Mammary epithelial cell (primary cell): ENCODE measurements around the gene ZNF470.

Experiments used
- CTCF ChIP-seq, 2 donors: IDR thresholded peaks in 1 of 2; conservative IDR thresholded peaks in 1 of 2; 2 replicates each; pipeline ENCODE4 v1.5.1; 2011 to 2012; ENCODE audit warnings: inconsistent platforms in 2 of 2, low read length in 2 of 2, mild to moderate bottlenecking in 2 of 2, control low read depth in 1 of 2, low read depth in 1 of 2; ENCODE audit not compliant: insufficient read depth in 1 of 2; ENCODE audit errors: extremely low read depth in 1 of 2
- EZH2 ChIP-seq: IDR thresholded peaks from 2 replicates; pipeline ENCODE4 v1.6.1; 2012; ENCODE audit warnings: low read length, inconsistent platforms, borderline replicate concordance

GRCh38 chr19:56543776-56544175, 23.5 kb upstream of the ZNF470 start:
- no peak for TF ChIP-seq CTCF (conservative IDR thresholded peaks at IDR 0.05 in 1 of 2, IDR thresholded peaks at IDR 0.05 in 1 of 2; ENCODE audit: extremely low read depth in 1 of 2, insufficient read depth in 1 of 2, low read depth in 1 of 2, low read length in 2 of 2)
- TF ChIP-seq EZH2 = no peak
